Fibroblast of lung (primary cell): ENCODE data around the gene TXNL4B.

Source experiments
- CTCF ChIP-seq, 2 donors: IDR thresholded peaks in 1 of 2; conservative IDR thresholded peaks in 1 of 2; 1 replicate in 1 of 2; 2 replicates in 1 of 2; pipeline ENCODE4 v1.5.1; 2011 to 2012; ENCODE audit warnings: low read length in 2 of 2, control low read depth in 1 of 2, inconsistent platforms in 1 of 2, low read depth in 1 of 2, mild to moderate bottlenecking in 1 of 2
- EZH2 ChIP-seq: IDR thresholded peaks from 2 replicates; pipeline ENCODE4 v1.5.1; 2012; ENCODE audit warnings: low read length, control low read depth, mild to moderate bottlenecking; ENCODE audit errors: missing control alignments

GRCh38 chr16:72093448-72094265 is at the start of gene TXNL4B, which contains the start of gene DHX38:
- TF ChIP-seq CTCF (conservative IDR thresholded peaks at IDR 0.05 in 1 of 2, IDR thresholded peaks at IDR 0.05 in 1 of 2; ENCODE audit: low read depth in 1 of 2, low read length in 2 of 2) (no peak), EZH2 (no peak)
